Psoas muscle (tissue), 8 donors: Measurements from ENCODE around the gene PIN4. TPM values are rescaled to one million over a fixed set of nuclear protein-coding genes. Genes with fewer than 3 reads are reported as not detected.

ENCODE experiments used
- ATAC-seq, 4 donors: fragments of 200-7000 bp; cut with Tn5 transposase; one replicate each; pipeline ENCODE4 v1.9.1; 2020; ENCODE audit warnings: moderate library complexity in 3 of 4, mild to moderate bottlenecking in 2 of 4
- DNase-seq, 2 donors: peaks; one replicate each; pipeline ENCODE4 v3.0.0-alpha.2; 2020
- H3K27ac ChIP-seq: fragments of 200-600 bp; one replicate; pipeline ENCODE4 v1.8.0; 2022
- H3K27me3 ChIP-seq, 3 donors: fragments of 200-600 bp in 1 of 3; one replicate each; pipeline versions ENCODE4 v1.6.1 to v1.8.0; 2013 to 2022; ENCODE audit warnings: low read length in 2 of 3, mild to moderate bottlenecking in 2 of 3, moderate library complexity in 1 of 3; ENCODE audit not compliant: insufficient read depth in 3 of 3
- H3K36me3 ChIP-seq, 2 donors: fragments of 200-600 bp in 1 of 2; one replicate each; pipeline versions ENCODE4 v1.6.1 to v1.8.0; 2013 to 2022; ENCODE audit warnings: low read depth in 1 of 2, mild to moderate bottlenecking in 1 of 2, moderate library complexity in 1 of 2; ENCODE audit not compliant: insufficient read depth in 1 of 2
- H3K4me1 ChIP-seq: fragments of 200-600 bp; one replicate; pipeline ENCODE4 v1.8.0; 2022
- H3K4me3 ChIP-seq: fragments of 200-600 bp; one replicate; pipeline ENCODE4 v1.8.0; 2022; ENCODE audit warnings: mild to moderate bottlenecking
- H3K9me3 ChIP-seq: fragments of 200-600 bp; one replicate; pipeline ENCODE4 v1.8.0; 2022
- WGBS, 3 donors: extraction: QIAGEN DNeasy Blood & Tissue Kit; methylation state at CpG; one replicate each; pipeline versions ENCODE4 v1.1.6 to v1.1.7; 2013; 5-methylcytosine and 5-hydroxymethylcytosine counted together
- intact Hi-C, 2 donors: fragments of 100-400 bp; cut with DNase I; formaldehyde crosslinking; loops; one replicate each; pipeline versions ENCODE4 v1.11.0 to v1.14.2; 2022
- polyA plus RNA-seq, 3 donors: library from polyadenylated mRNA; stranded (reverse); fragments of 200-250 nt; gene quantifications; one replicate each; pipeline ENCODE4 v1.2.3, GENCODE V29; 2013
- total RNA-seq, 4 donors: library from RNA; stranded (reverse); fragmentation: NEBNext Ultra II Directional in 2 of 4; extraction: Animal tissue kit (Norgen Biotek cat#: 25700) in 2 of 4; gene quantifications; one replicate each; pipeline versions ENCODE4 v1.2.1 to v1.2.4, GENCODE V29; 2021 to 2023
- TF ChIP-seq, protein P1 (sequence below): fragments of 200-600 bp; IDR thresholded peaks from one replicate; pipeline ENCODE4 v1.8.0; 2022; ENCODE audit warnings: antibody characterized with exemption
- donor health status: healthy with polysubstance abuse.
- donor health status: DM: no; HTN: no; CAD: no; lungs with moderate emphysema.
- donor health status: Bipolar disorder and iron deficiency.
- donor health status: healthy.
- donor health status: DM: yes; HTN: yes; CAD: no.
- donor health status: DM: no; HTN: no; CAD: no.
- donor health status: DM: no; HTN: no; CAD: no.
- donor health status: DM: yes; HTN: yes; CAD: no.

PIN4 gene
- total and polyA plus RNA-seq, 7 donors: 8.3 to 19.3 (median 8.9) TPM

GRCh38 chrX:72243472-72243871 lies 61.9 kb downstream of the PIN4 start:
- no peak for ATAC-seq
- DNase-seq: no peak
- H3K9me3 ChIP-seq: no peaks in the 10 kb centered on the region
- 40 to 44% (median 43%) methylated on average over 3 of the region's 3 CpGs for WGBS, 3 donors
- no peak overlapping the region for H3K4me3 ChIP-seq
- no peaks in the 10 kb centered on the region for H3K27me3 ChIP-seq
- TF ChIP-seq, protein P1, sequence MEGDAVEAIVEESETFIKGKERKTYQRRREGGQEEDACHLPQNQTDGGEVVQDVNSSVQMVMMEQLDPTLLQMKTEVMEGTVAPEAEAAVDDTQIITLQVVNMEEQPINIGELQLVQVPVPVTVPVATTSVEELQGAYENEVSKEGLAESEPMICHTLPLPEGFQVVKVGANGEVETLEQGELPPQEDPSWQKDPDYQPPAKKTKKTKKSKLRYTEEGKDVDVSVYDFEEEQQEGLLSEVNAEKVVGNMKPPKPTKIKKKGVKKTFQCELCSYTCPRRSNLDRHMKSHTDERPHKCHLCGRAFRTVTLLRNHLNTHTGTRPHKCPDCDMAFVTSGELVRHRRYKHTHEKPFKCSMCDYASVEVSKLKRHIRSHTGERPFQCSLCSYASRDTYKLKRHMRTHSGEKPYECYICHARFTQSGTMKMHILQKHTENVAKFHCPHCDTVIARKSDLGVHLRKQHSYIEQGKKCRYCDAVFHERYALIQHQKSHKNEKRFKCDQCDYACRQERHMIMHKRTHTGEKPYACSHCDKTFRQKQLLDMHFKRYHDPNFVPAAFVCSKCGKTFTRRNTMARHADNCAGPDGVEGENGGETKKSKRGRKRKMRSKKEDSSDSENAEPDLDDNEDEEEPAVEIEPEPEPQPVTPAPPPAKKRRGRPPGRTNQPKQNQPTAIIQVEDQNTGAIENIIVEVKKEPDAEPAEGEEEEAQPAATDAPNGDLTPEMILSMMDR: no peak
- H3K27ac ChIP-seq: no peak overlapping the region
- intact Hi-C loops: loop anchor here in 1 of 2 donors (10.0 kb wide), 1 partner anchor 301 kb away; no protein-coding TSS in a partner anchor
- no peaks in the 10 kb centered on the region for H3K4me1 ChIP-seq
- H3K36me3 ChIP-seq: no peaks in the 10 kb centered on the region

GRCh38 chrX:72245461-72246089 lies 64.0 kb downstream of the PIN4 start:
- TF ChIP-seq, protein P1: peak; percentile 69
- peak; percentile 40 to 69 for DNase-seq

GRCh38 chrX:72247206-72247942 lies 65.8 kb downstream of the PIN4 start:
- WGBS, 3 donors: 81 to 90% (median 83%) methylated on average over 2 of the region's 2 CpGs
- H3K36me3 ChIP-seq: no peaks in the 10 kb centered on the region
- ATAC-seq: no peak
- H3K4me1 ChIP-seq: no peaks in the 10 kb centered on the region
- TF ChIP-seq, protein P1: no peak
- no peak overlapping the region for H3K4me3 ChIP-seq
- H3K27me3 ChIP-seq: peaks cover 0 to 8% (median 0%) of the 10 kb centered on the region in 3 donors
- no peak overlapping the region for H3K27ac ChIP-seq
- no peaks in the 10 kb centered on the region for H3K9me3 ChIP-seq
- intact Hi-C loops: loop anchor here in 1 of 2 donors (10.0 kb wide), 1 partner anchor 297 kb away; no protein-coding TSS in a partner anchor
- DNase-seq: no peak

More at GRCh38 chrX:72245461-72246089, 64.0 kb downstream of the PIN4 start:
- intact Hi-C loops: loop anchor here in 1 of 2 donors (10.0 kb wide), 1 partner anchor 299 kb away; no protein-coding TSS in a partner anchor
- H3K36me3 ChIP-seq: no peaks in the 10 kb centered on the region
- H3K9me3 ChIP-seq: no peaks in the 10 kb centered on the region
- peak; percentile 47 to 73 (median 69) for ATAC-seq
- no peak overlapping the region for H3K4me3 ChIP-seq
- no peaks in the 10 kb centered on the region for H3K27me3 ChIP-seq
- WGBS, 3 donors: 94 to 100% (median 94%) methylated on average over 2 to 3 of the region's 3 CpGs
- no peaks in the 10 kb centered on the region for H3K4me1 ChIP-seq
- H3K27ac ChIP-seq: no peak overlapping the region

Other genes starting within 250 kb of the PIN4 start
- gene RTL5, start 49.8 kb upstream of the PIN4 start, total RNA-seq: 1 to 10 TPM in 3 of 4 donors, under 1 TPM in 1; 0.91 to 2.2 (median 1.3) TPM
- gene RTL5, start 49.8 kb upstream of the PIN4 start, polyA plus RNA-seq: under 1 TPM; 0.37 to 0.66 (median 0.48) TPM
- under 1 TPM in 1 of 4 donors, not detected in 3; 0.22 TPM for gene ERCC6L, start 57.3 kb downstream of the PIN4 start, total RNA-seq
- gene ERCC6L, start 57.3 kb downstream of the PIN4 start, polyA plus RNA-seq: under 1 TPM in 2 of 3 donors, not detected in 1; 0.01 to 0.03 TPM
- gene RPS4X, start 95.5 kb downstream of the PIN4 start, total RNA-seq: 100 to 1,000 TPM; 481 to 670 (median 523) TPM
- gene RPS4X, start 95.5 kb downstream of the PIN4 start, polyA plus RNA-seq: 100 to 1,000 TPM; 587 to 950 (median 770) TPM
- 1 to 10 TPM in 1 of 4 donors, not detected in 3; 2.3 TPM for gene CITED1, start 124.2 kb downstream of the PIN4 start, total RNA-seq
- gene CITED1, start 124.2 kb downstream of the PIN4 start, polyA plus RNA-seq: under 1 TPM; 0.19 to 0.96 (median 0.59) TPM